GM10248 (cell line): Measurements from ENCODE around the gene ARHGEF19.

Source experiments
- CTCF ChIA-PET: fragments of 300-600 bp; sonication (Branson Sonifier 250); formaldehyde crosslinking; extraction: SDS; loops from one replicate; lab custom pipeline; 2021; ENCODE audit warnings: antibody characterized with exemption; lab: Yijun Ruan, JAX
- POLR2A ChIA-PET: fragments of 350-650 bp; sonication (Branson Sonifier 250); formaldehyde crosslinking; extraction: SDS; loops from one replicate; lab custom pipeline; 2020; ENCODE audit warnings: antibody characterized with exemption; lab: Yijun Ruan, JAX
- DNase-seq: peaks from one replicate; pipeline ENCODE4 v3.0.0; 2012; ENCODE audit errors: extremely low spot score
- TF ChIP-seq, protein P1 (sequence below): IDR thresholded peaks from 2 replicates; pipeline ENCODE4 v1.5.1; 2012; ENCODE audit warnings: mild to moderate bottlenecking, low read depth; ENCODE audit errors: extremely low read depth, missing control alignments, control extremely low read depth

ARHGEF19 gene

DNA sequence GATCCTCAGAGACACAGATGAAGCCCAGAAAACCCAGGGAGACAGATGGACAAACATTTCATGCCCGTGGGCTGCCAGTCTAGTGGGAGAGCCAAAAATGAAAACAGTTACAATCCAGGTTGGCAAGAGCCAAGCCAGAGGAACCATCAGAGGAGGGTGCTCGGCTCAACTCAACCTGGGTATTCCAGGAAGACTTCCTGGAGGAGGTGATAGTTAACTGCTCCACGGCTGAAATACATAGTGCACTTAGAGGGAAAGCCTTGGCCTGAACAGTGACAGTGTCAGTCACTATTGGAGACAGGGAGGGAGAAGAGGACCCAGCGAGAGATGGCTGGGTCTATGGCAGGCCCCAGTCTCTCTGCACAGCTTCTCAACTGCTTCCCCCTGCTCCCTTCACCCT lies 1.9 kb downstream of the ARHGEF19 start:
- POLR2A ChIA-PET: no interaction called here
- CTCF ChIA-PET: interaction anchor here (1.0 to 3.4 kb wide), 2 partner anchors 129 to 132 kb away, joined by 3 to 10 read pairs; no protein-coding TSS in a partner anchor
- TF ChIP-seq, protein P1, sequence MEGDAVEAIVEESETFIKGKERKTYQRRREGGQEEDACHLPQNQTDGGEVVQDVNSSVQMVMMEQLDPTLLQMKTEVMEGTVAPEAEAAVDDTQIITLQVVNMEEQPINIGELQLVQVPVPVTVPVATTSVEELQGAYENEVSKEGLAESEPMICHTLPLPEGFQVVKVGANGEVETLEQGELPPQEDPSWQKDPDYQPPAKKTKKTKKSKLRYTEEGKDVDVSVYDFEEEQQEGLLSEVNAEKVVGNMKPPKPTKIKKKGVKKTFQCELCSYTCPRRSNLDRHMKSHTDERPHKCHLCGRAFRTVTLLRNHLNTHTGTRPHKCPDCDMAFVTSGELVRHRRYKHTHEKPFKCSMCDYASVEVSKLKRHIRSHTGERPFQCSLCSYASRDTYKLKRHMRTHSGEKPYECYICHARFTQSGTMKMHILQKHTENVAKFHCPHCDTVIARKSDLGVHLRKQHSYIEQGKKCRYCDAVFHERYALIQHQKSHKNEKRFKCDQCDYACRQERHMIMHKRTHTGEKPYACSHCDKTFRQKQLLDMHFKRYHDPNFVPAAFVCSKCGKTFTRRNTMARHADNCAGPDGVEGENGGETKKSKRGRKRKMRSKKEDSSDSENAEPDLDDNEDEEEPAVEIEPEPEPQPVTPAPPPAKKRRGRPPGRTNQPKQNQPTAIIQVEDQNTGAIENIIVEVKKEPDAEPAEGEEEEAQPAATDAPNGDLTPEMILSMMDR: no peak
- no peak for DNase-seq

DNA sequence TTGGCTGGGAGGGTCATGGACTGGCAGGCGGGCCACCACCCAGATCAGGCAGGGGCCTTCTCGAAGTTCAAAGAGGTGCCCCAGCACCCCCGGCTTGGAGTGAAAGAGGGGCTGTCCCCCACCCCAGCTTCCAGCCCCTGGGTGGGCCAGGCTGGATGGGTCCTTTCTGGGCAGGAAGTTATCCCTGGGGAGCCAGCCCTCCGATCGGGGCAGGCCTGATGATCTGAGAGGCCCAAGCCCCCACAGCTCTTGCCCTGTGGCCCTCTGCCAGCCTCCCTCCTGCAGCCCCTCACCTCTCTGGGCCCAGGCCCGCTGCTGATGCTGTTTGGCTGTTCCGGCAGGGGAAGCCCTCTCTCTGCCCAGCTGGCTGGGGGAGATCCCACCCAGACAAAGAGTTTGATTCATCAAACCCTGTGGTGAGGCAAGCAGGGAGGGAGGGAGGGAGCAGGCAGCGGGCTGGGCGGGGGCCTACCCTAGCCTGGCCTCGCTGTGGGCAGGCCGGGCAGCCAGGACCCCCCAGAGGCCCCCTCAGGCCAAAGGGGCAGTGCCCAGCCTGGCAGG lies 2.5 kb downstream of the ARHGEF19 start:
- TF ChIP-seq, protein P1: no peak
- ChIA-PET CTCF (no interaction called here), POLR2A (no interaction called here)
- DNase-seq: no peak

DNA sequence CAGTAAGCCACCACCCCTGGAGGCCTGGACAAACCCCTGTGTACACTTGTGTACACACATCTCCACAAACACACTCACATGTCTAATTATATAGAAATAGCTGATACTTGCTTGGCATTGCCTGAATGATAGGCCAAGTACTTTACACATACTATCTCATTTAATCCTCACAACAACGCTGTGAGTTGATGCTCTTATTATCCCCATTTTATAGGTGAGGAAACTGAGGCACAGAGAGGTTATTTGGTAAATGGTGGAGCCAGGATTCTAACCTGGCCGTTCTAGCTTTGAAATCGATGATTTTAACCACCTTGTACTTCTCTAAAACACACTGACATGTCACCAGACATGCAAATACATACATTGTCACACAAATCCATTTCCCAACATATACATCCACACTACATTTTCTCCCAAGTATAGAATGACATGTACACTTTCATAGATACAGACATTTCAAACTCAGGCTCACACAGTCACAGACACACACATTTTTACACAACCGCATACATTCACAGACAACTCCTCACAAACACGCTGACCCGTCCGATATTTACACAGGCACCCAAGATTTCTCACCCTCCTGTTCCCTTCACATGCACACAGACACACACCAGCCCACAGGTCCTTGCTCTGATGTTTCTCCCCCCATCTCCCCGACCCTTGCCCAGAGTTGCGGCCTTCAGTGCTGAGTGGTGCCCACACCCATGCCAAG lies 3.2 kb downstream of the ARHGEF19 start:
- TF ChIP-seq, protein P1: no peak
- ChIA-PET CTCF (no interaction called here), POLR2A (no interaction called here)
- DNase-seq: no peak

DNA sequence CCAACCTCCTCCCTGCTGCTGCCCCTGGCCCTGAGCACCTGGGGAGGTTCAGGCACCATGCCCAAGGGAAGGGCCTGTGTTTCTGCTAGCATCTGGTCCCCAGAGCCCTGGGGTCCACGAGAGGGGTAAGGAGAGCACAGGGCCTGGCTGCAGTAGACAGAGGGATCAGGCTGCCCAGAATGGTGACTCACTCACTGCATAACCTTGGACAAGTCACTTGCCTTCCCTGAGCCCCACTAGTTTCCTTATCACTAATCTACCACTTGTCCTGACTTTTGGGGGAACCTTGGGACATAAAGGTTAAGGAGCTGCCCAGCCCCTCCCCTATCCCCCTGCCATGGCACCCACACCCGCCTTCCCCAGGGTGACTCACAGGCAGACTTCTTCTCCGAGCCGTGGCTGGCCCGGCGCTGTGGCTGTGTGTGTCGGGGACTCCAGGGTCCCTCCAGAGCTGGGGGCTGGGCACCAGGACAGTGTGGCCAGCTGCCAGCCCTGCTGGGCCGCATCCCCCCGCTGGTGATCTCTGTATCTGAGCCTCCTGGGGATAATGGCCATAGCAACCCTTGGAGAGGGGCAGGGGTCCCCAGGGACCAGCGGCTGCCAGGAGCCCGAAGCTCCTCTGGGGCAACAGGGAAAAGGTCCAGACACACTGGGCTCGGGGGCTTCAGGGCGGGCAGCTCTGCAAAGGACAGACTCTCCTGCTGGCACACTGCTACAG lies 4.0 kb downstream of the ARHGEF19 start:
- no peak for DNase-seq
- ChIA-PET POLR2A (no interaction called here), CTCF (interaction anchor here (1.2 kb wide), 1 partner anchor 9 kb away, joined by 3 read pairs; no protein-coding TSS in a partner anchor)
- TF ChIP-seq, protein P1: no peak

DNA sequence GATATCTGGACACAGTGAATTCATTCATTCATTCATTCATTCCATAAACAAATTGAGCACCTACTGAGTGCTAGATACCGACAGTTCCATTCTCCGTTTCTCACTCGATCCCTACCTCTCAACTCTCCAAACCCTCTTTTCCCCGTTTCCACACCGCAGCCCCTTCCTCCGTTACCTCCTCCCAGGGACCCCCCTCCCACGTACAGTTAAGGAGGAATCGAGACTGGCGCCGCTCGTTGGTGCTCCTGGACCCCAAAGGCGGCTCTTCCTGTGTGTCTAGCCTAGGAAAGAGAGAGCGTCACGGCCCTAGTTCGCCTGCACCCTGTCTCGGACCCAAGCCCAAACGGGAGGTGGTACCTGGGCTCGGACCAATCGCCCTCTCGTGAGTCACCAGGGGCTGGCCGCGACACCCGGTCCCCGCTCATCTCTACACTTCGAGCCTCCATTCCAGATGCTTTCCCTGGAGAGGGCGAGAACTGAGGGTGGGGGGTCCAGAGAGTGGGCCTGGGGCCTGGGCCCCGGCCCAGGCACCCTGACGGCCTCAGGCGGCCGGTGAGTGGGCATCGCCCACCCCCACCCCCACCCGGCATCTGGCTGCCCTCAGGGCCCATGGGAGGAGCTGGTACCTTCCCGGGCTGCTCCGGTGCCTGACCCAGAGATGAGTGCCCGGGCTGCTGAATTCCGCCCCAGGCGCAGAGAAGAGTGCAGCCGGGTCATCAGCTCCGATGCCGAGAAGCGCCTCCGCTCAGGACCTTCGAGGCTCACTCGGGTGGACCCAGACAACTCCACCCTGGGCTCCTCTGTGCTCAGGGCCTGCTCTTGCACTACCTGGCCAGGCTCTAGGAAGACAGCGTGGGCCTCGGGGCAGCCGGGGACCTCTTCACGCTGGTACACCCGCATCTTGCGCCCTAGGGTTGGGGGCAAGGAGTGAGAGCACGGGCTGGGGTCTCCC lies 4.9 kb downstream of the ARHGEF19 start:
- no peak for DNase-seq
- CTCF ChIA-PET: interaction anchor here (1.2 to 1.6 kb wide), 4 partner anchors 10 to 134 kb away, joined by 3 read pairs; partner anchors contain the start of gene FAM131C
- TF ChIP-seq, protein P1: no peak
- POLR2A ChIA-PET: interaction anchor here (0.5 to 1.0 kb wide), 4 partner anchors 9 to 219 kb away, joined by 3 to 7 read pairs (median 6); no protein-coding TSS in a partner anchor
